Kidney tubule cell (primary cell): Measurements from ENCODE around the gene SLC25A11.
A peak's percentile ranks its signal among the peaks of the same experiment; 100 is the strongest.
"Not testable (repeated sequence)": the region's sequence is repeated elsewhere in the genome, so short reads cannot be mapped to it uniquely, and the experiment has no call there.

Experiments
- DNase-seq: peaks from one replicate; pipeline ENCODE4 v3.0.0-alpha.2; 2018; ENCODE audit warnings: low spot score

SLC25A11 gene

GRCh38 chr17:4919511-4920047 lies 20.3 kb downstream of the SLC25A11 start:
- DNase-seq: no peak

DNA sequence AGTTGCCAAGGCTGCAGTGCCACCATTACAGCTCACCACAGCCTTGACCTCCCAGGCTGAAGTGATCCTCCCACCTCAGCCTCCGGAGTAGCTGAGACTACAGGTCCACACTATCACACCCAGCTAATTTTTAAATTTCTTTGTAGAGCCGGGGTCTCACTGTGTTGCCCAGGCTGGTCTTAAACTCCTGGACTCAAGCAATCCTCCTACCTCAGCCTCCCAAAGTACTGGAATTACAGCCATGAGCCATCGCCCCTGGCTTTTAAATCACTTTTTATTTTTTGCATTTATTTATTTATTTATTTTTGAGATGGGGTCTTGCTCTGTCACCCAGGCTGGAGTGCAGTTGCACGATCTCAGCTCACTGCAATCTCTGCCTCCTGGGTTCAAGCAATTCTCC lies 25.3 kb downstream of the SLC25A11 start:
- DNase-seq: not testable (repeated sequence)

GRCh38 chr17:4913994-4914393 lies 25.9 kb downstream of the SLC25A11 start:
- DNase-seq: peak; percentile 26

- DNase-seq: peak; percentile 95
These were observed 30.9 kb downstream of the SLC25A11 start for GRCh38 chr17:4908711-4909496.

- DNase-seq: no peak
These were observed 31.5 kb downstream of the SLC25A11 start for GRCh38 chr17:4908301-4908700.

- not testable (repeated sequence) for DNase-seq
These were observed 33.2 kb downstream of the SLC25A11 start for GRCh38 chr17:4906642-4907041.

- DNase-seq: peak; percentile 86
These were observed 36.6 kb downstream of the SLC25A11 start, which contains the start of gene CHRNE for GRCh38 chr17:4903051-4903818. Gene CHRNE, minus strand, starts transcription at chr17:4903098. Its CDS starts 35 bp downstream, at chr17:4903063.

GRCh38 chr17:4902540-4902939 lies 37.3 kb downstream of the SLC25A11 start:
- DNase-seq: no peak

DNA sequence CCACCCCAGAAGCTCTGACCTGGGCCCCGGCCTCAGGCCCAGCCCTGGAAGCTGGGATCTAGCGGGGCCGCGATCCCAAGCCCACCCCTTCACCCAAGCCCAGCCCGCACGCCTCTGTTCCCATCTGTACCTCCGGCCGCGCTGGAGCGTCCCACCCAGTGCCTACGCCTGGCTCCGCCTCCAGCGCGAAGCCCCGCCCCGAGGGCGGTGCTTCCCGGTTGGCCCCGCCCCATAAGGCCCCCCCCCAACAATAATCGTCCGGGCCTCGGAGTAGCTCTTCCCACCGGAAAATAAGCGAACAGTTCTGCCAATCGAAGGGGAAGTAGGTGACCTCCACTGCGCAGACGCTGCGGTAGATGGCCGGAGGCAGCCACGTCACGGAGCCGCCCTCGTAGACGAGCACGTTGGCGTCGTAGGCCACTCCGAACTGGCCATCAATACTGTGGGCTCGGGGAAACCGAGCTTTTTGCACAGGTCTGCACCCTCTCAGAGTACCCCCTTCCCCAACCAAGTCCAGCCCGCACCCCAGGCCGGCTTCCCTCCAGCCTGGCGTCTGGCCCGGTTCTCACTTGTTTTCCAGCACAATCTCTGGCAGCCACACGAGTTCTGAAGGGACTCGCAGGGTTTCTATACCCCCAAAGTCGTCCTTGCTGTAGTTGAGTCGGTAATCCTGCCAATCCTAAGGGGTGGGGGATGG lies 38.0 kb downstream of the SLC25A11 start:
- DNase-seq: no peak

DNA sequence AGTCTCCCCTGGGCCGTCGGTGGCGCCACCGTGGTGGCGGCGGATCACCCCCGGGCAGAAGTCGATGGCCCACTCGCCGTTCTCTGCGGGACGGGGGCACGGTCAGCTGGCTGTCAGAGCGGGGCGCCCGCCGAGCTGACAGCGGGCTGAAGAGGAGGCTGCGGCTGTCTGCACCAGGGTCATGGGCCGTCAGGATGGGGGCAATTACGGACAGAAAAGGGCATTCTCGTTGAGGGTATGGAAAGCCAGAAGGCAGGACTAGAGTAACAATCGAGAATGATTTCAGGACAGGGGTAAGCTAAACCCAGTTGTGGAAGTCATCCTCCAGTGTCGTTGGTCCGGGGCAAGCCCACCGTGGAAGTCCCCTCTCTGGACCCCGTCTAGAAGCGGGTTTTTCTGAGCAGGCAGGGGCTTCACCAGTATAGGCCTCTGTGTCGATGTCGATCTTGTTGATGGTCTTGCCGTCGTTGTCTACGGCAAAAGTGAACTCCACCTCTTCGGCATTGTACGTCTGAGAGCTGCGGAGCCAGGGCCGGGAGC lies 38.7 kb downstream of the SLC25A11 start:
- no peak for DNase-seq

- DNase-seq: no peak
These were observed 39.4 kb downstream of the SLC25A11 start for GRCh38 chr17:4900231-4901107.

DNA sequence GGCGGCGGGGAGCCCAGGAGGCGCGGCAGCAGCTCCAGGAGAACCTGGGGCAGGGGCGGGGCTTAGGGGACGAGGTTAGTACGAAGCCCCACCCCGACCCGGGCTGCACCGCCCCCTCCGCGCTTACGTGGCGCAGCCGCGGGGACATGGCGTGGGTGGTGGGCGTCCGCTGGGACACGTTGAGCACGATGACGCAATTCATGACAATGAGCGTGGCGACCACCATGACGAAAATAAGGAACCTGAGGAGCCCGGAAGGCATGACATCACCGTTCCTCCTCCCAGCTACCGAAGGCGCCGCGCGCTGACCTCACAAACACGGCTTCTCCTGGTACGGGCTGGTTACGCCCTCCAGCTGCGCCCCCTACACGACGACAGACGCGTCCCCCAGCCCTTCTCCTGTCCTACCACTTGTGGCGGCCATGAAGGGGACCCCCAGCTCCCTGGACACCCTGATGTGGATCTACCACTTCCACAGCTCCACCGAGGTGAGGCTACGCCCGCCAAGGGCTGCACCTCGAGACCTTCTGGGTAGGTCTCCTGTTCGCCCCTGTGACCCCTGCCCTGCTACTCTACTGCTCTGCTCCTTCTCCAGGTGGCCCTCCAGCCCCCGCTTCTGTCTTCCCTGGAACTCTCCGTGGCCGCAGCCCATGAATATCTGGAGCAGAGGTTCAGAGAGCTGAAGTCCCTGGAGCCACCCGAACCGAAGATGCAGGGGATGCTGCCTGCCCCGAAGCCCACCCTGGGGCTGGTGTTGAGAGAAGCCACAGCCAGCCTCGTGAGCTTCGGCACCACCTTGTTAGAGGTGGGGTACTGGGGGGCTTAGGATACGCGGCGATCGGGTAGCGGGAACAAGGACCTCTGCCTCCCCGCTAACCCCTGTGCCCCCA lies 40.3 kb downstream of the SLC25A11 start, which contains the start of gene C17orf107:
Gene C17orf107 (plus strand): TSS at position 196 of the 890 bp plus-strand sequence. CDS start 227 bp downstream, at position 423.
- peak; percentile 57 for DNase-seq

GRCh38 chr17:4898927-4899326 lies 40.9 kb downstream of the SLC25A11 start:
- DNase-seq: no peak

- no peak for DNase-seq
These were observed 41.5 kb downstream of the SLC25A11 start for GRCh38 chr17:4898351-4898750.

- DNase-seq: no peak
These were observed 42.1 kb downstream of the SLC25A11 start for GRCh38 chr17:4897785-4898184.

- DNase-seq: no peak
These were observed 42.6 kb downstream of the SLC25A11 start for GRCh38 chr17:4897198-4897687.

GRCh38 chr17:4896332-4897197 lies 43.3 kb downstream of the SLC25A11 start:
- DNase-seq: no peak

- DNase-seq: no peak
These were observed 44.1 kb downstream of the SLC25A11 start for GRCh38 chr17:4895657-4896331.
